Transverse colon (tissue), 4 donors: ENCODE measurements around the gene USP7. TPM values are rescaled to one million over a fixed set of nuclear protein-coding genes. Genes with fewer than 3 reads are reported as not detected.

Experiments used
- DNase-seq: peaks from one replicate; pipeline ENCODE4 v3.0.0-alpha.2; 2019
- H3K27ac ChIP-seq, 4 donors: fragments of 200-600 bp; sonication (generic); 2 replicates each; pipeline ENCODE4 v1.5.1; 2016 to 2018; ENCODE audit warnings: inconsistent platforms in 4 of 4
- H3K27me3 ChIP-seq: fragments of 200-600 bp; sonication (generic); 2 replicates; pipeline ENCODE4 v1.5.1; 2017; ENCODE audit warnings: inconsistent platforms
- H3K36me3 ChIP-seq, 4 donors: fragments of 200-600 bp; sonication (generic); 2 replicates each; pipeline ENCODE4 v1.5.1; 2017 to 2019; ENCODE audit warnings: inconsistent platforms in 4 of 4
- H3K4me1 ChIP-seq, 4 donors: fragments of 200-600 bp; sonication (generic); 2 replicates each; pipeline ENCODE4 v1.5.1; 2017 to 2020; ENCODE audit warnings: inconsistent platforms in 4 of 4
- H3K4me3 ChIP-seq, 4 donors: fragments of 200-600 bp; sonication (generic); 1 replicate in 1 of 4; 2 replicates in 3 of 4; pipeline versions ENCODE4 v1.5.1 to v1.6.1; 2017 to 2019; ENCODE audit warnings: inconsistent platforms in 4 of 4
- H3K9me3 ChIP-seq, 2 donors: fragments of 200-600 bp; sonication (generic); 2 replicates each; pipeline ENCODE4 v1.5.1; 2017 to 2019; ENCODE audit warnings: inconsistent platforms in 2 of 2
- CTCF ChIP-seq, 5 experiments: fragments of 200-600 bp in 3 of 5; fragments of 450-650 bp in 2 of 5; sonication (generic) in 3 of 5; IDR thresholded peaks; 1 replicate in 2 of 5; 2 replicates in 3 of 5; pipeline ENCODE4 v1.5.1; 2016 to 2017; ENCODE audit warnings: antibody characterized with exemption in 5 of 5, inconsistent platforms in 3 of 5, mild to moderate bottlenecking in 2 of 5, moderate library complexity in 1 of 5
- EP300 ChIP-seq: sonication (generic); formaldehyde crosslinking; IDR thresholded peaks from one replicate; pipeline ENCODE4 v1.6.1; 2017; ENCODE audit warnings: antibody characterized with exemption, low read depth
- POLR2A ChIP-seq: fragments of 450-650 bp; IDR thresholded peaks from one replicate; pipeline ENCODE4 v1.6.1; 2016; ENCODE audit warnings: antibody characterized with exemption, mild to moderate bottlenecking, moderate library complexity
- POLR2AphosphoS5 ChIP-seq, 3 donors: sonication (generic); formaldehyde crosslinking; IDR thresholded peaks; one replicate each; pipeline ENCODE4 v1.6.1; 2016; ENCODE audit warnings: antibody characterized with exemption in 3 of 3
- WGBS, 2 donors: methylation state at CpG; one replicate each; pipeline ENCODE4 v1.1.5; 2018; ENCODE audit warnings: low coverage in 1 of 2; 5-methylcytosine and 5-hydroxymethylcytosine counted together
- in situ Hi-C, 4 donors: fragments of 200-750 bp; cut with MboI; loops; one replicate each; pipeline versions ENCODE4 v1.15.0 to v1.15.1; 2017; ENCODE audit warnings: low sequenced_read_pairs in 3 of 4, low pct_ligation_motif_present in 1 of 4, low pct_unique_long_range_greater_than_20kb in 1 of 4
- intact Hi-C: fragments of 100-400 bp; cut with DNase I; formaldehyde crosslinking; loops from one replicate; pipeline ENCODE4 v1.15.1; 2023; ENCODE audit warnings: low total_unique reads
- total RNA-seq, 4 donors: library from RNA; depleted of rRNA; stranded (reverse); fragments of >200 nt; gene quantifications; one replicate each; pipeline ENCODE4 v1.1.0, GENCODE V29; 2016

The USP7 gene
- total RNA-seq, 4 donors from 2014 or later, result 72.9 to 419 (median 158) TPM

- Histone ChIP-seq H3K4me3 (no peak overlapping the region), H3K4me1 (peaks cover 0 to 11% (median 7%) of the 10 kb centered on the region in 4 donors), H3K9me3 (no peaks in the 10 kb centered on the region), H3K36me3 (no peaks in the 10 kb centered on the region), H3K27ac (no peak overlapping the region), H3K27me3 (no peaks in the 10 kb centered on the region)
- WGBS, 2 donors, result 55 to 89% methylated on average over 1 of the region's 1 CpG
- intact Hi-C loops (no loop called here), in situ Hi-C loops (no loop called here)
- TF ChIP-seq CTCF (IDR thresholded peaks at IDR 0.05), result no peak
- no peak for TF ChIP-seq POLR2AphosphoS5 (IDR thresholded peaks at IDR 0.05)
- DNase-seq, result no peak
Observed at GRCh38 chr16:8998108-8998507, 34.4 kb upstream of the USP7 start.

GRCh38 chr16:8996891-8997290, 33.2 kb upstream of the USP7 start:
- no peaks in the 10 kb centered on the region for H3K27me3 ChIP-seq
- no peaks in the 10 kb centered on the region for H3K4me1 ChIP-seq
- DNase-seq, result no peak
- no peaks in the 10 kb centered on the region for H3K36me3 ChIP-seq
- no peak overlapping the region for H3K27ac ChIP-seq
- no peaks in the 10 kb centered on the region for H3K9me3 ChIP-seq
- H3K4me3 ChIP-seq, result no peak overlapping the region
- WGBS, 2 donors, result 78 to 90% methylated on average over 2 to 5 of the region's 5 CpGs
- TF ChIP-seq EP300, result no peak
- no peak for TF ChIP-seq POLR2AphosphoS5 (IDR thresholded peaks at IDR 0.05)
- TF ChIP-seq POLR2A, result no peak
- TF ChIP-seq CTCF (IDR thresholded peaks at IDR 0.05), result no peak
- in situ Hi-C loops, result no loop called here
- intact Hi-C loops, result no loop called here

GRCh38 chr16:8990445-8990844, 26.7 kb upstream of the USP7 start:
- H3K4me1 ChIP-seq, result peaks cover 2 to 41% (median 20%) of the 10 kb centered on the region in 4 donors
- WGBS, 2 donors, result 77 to 87% methylated on average over 4 to 8 of the region's 8 CpGs
- H3K9me3 ChIP-seq, result no peaks in the 10 kb centered on the region
- no peaks in the 10 kb centered on the region for H3K36me3 ChIP-seq
- TF ChIP-seq POLR2A (no peak), POLR2AphosphoS5 (IDR thresholded peaks at IDR 0.05) (no peak), EP300 (no peak)
- H3K4me3 ChIP-seq, result no peak overlapping the region
- DNase-seq, result no peak
- H3K27me3 ChIP-seq, result no peaks in the 10 kb centered on the region
- in situ Hi-C loops, result no loop called here
- peak overlapping the region in 2 of 4 donors; percentile 87 to 88 for H3K27ac ChIP-seq
- intact Hi-C loops, result no loop called here

GRCh38 chr16:8989099-8989878, 25.6 kb upstream of the USP7 start:
- in situ Hi-C loops (no loop called here), intact Hi-C loops (no loop called here)
- H3K4me1 ChIP-seq, result peaks cover 2 to 41% (median 20%) of the 10 kb centered on the region in 4 donors
- no peaks in the 10 kb centered on the region for H3K27me3 ChIP-seq
- no peak overlapping the region for H3K4me3 ChIP-seq
- WGBS, 2 donors, result 36 to 41% methylated on average over 7 to 16 of the region's 16 CpGs
- H3K36me3 ChIP-seq, result no peaks in the 10 kb centered on the region
- H3K27ac ChIP-seq, result peak overlapping the region; percentile 77 to 88 (median 88)
- peak; percentile 79 for DNase-seq
- no peak for TF ChIP-seq EP300
- TF ChIP-seq POLR2AphosphoS5 (IDR thresholded peaks at IDR 0.05), result peak in 2 of 3 donors; percentile 36 to 58
- TF ChIP-seq CTCF (IDR thresholded peaks at IDR 0.05), result no peak
- TF ChIP-seq POLR2A, result peak; percentile 37
- H3K9me3 ChIP-seq, result no peaks in the 10 kb centered on the region
